Activated naive CD8-positive, alpha-beta T cell treated with anti-CD3 and anti-CD28 coated beads for 36 hours (primary cell): ENCODE measurements around the gene ZNF83. TPM values are rescaled to one million over a fixed set of nuclear protein-coding genes. Genes with fewer than 3 reads are reported as not detected.

Source experiments
- DNase-seq: peaks from one replicate; pipeline ENCODE4 v3.0.0; 2021
- H3K27ac Mint-ChIP-seq: one replicate; pipeline ENCODE4 v1.8.0; 2022; ENCODE audit warnings: mild to moderate bottlenecking, moderate library complexity, mixed read lengths
- H3K27me3 Mint-ChIP-seq: one replicate; pipeline ENCODE4 v1.8.0; 2022; ENCODE audit warnings: mild to moderate bottlenecking, mixed read lengths
- H3K36me3 Mint-ChIP-seq: one replicate; pipeline ENCODE4 v1.8.0; 2021; ENCODE audit warnings: mild to moderate bottlenecking, mixed read lengths
- H3K4me1 Mint-ChIP-seq: one replicate; pipeline ENCODE4 v1.8.0; 2021; ENCODE audit warnings: mixed read lengths
- H3K4me3 Mint-ChIP-seq: one replicate; pipeline ENCODE4 v1.8.0; 2022; ENCODE audit warnings: mild to moderate bottlenecking, moderate library complexity, mixed read lengths
- H3K9me3 Mint-ChIP-seq: one replicate; pipeline ENCODE4 v1.8.0; 2022; ENCODE audit warnings: mixed read lengths
- total RNA-seq, 2 experiments: library from RNA; stranded (reverse); gene quantifications; one replicate each; pipeline ENCODE4 v1.2.3, GENCODE V29; 2021

Gene ZNF83
- total RNA-seq, 2 experiments from 2014 or later: 22.0 to 22.5 TPM

DNA sequence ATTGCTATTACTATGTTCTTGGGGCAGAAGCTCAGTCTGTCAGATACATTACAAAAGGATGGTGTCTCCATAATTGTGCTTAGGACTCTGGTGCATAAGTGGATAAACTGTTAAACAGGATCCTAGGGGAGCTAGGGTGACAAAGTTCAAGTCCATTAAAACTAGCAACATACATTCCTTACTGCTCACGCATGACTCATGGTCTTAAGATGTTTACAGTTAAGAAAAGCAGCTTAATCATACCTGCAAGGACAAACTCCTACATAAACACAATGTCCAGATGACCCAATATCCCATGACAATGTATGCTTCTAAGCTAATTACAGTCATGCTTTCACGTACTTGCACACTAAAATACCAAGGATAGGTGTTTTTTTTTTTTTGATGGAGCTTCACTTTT lies 71.6 kb downstream of the ZNF83 start:
- Mint-ChIP-seq H3K36me3 (peaks cover 70% of the 10 kb centered on the region), H3K4me3 (no peak overlapping the region), H3K27me3 (no peaks in the 10 kb centered on the region), H3K27ac (no peak overlapping the region), H3K4me1 (peaks cover 13% of the 10 kb centered on the region), H3K9me3 (peaks cover 43% of the 10 kb centered on the region)
- no peak for DNase-seq

DNA sequence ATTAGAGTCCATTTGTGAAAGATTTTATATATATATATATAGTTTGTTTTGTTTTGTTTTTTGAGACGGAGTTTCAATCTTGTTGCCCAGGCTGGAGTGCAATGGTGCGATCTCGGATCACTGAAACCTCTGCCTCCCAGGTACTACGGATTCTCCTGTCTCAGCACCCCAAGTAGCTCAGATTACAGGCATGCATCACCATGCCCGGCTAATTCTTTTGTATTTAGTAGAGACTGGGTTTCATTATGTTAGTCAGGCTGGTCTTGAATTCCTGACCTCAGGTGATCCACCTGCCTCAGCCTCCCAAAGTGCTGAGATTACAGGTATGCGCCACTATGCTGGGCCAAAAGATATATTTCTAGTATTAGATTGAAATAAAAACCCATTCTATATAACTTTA lies 72.0 kb downstream of the ZNF83 start:
- Mint-ChIP-seq H3K4me1 (peaks cover 10% of the 10 kb centered on the region), H3K4me3 (no peak overlapping the region), H3K9me3 (peaks cover 41% of the 10 kb centered on the region), H3K27ac (no peak overlapping the region), H3K27me3 (no peaks in the 10 kb centered on the region), H3K36me3 (peaks cover 70% of the 10 kb centered on the region)
- no peak for DNase-seq

Other genes starting within 250 kb of the ZNF83 start
- 10 to 100 TPM in 1 of 2 experiments, 1 to 10 TPM in 1; 9.4 to 11.2 TPM for gene ZNF528, start 240.5 kb downstream of the ZNF83 start, total RNA-seq
- not detected for gene ZNF534, start 209.2 kb downstream of the ZNF83 start, total RNA-seq
- gene ZNF578, start 184.8 kb downstream of the ZNF83 start, total RNA-seq: 1 to 10 TPM in 1 of 2 experiments, under 1 TPM in 1; 0.93 to 1.1 TPM
- gene ZNF808, start 110.7 kb downstream of the ZNF83 start, total RNA-seq: 10 to 100 TPM; 21.1 to 25.7 TPM
- 10 to 100 TPM; 18.9 to 19.2 TPM for gene ZNF701, start 68.1 kb downstream of the ZNF83 start, total RNA-seq
- gene ZNF611, start 96.7 kb upstream of the ZNF83 start, total RNA-seq: 10 to 100 TPM; 15.1 to 15.9 TPM
- gene ZNF600, start 148.4 kb upstream of the ZNF83 start, total RNA-seq: 10 to 100 TPM; 13.5 to 14.4 TPM
- 10 to 100 TPM; 14.0 to 14.8 TPM for gene ZNF28, start 183.3 kb upstream of the ZNF83 start, total RNA-seq
- 10 to 100 TPM; 13.9 to 15.1 TPM for gene ZNF468, start 219.3 kb upstream of the ZNF83 start, total RNA-seq